ENCODE data around the gene OR5J2.
"Not testable (repeated sequence)": the region's sequence is repeated elsewhere in the genome, so short reads cannot be mapped to it uniquely, and the experiment has no call there.

The OR5J2 gene

DNA sequence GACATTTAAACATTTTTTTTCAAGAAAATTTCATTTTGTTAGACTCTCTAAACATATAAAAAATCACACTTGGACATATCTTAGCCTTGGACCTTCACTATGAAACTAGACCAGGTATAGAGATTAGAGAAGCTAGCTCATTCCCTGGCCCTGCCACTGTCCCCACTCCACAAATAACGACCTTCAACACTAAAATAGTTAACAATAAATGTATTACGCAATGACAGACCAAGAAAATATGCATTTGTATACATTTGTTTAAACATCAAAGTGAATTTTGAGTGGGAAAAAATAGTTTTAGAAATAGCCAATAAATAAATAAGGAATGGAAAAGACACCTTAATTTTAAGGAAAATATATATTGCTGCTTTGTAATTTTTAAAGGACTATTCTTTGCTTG, 20.9 kb downstream of the OR5J2 start:
- Histone ChIP-seq H3K9ac (ENCODE audit: low read depth, low read length) (no peak overlapping the region), H3K27me3 (ENCODE audit: control insufficient read depth, insufficient read depth, low read length) (no peaks in the 10 kb centered on the region), H3K4me3 (ENCODE audit: low read depth, low read length) (no peak overlapping the region), H3K4me1 (ENCODE audit: control insufficient read depth, insufficient read depth, low read length) (no peaks in the 10 kb centered on the region), H3K27ac (ENCODE audit: low read depth, low read length) (no peak overlapping the region), H3K9me3 (ENCODE audit: control insufficient read depth, insufficient read depth, low read length) (no peaks in the 10 kb centered on the region), H3K36me3 (ENCODE audit: control insufficient read depth, insufficient read depth, low read length) (no peaks in the 10 kb centered on the region)

DNA sequence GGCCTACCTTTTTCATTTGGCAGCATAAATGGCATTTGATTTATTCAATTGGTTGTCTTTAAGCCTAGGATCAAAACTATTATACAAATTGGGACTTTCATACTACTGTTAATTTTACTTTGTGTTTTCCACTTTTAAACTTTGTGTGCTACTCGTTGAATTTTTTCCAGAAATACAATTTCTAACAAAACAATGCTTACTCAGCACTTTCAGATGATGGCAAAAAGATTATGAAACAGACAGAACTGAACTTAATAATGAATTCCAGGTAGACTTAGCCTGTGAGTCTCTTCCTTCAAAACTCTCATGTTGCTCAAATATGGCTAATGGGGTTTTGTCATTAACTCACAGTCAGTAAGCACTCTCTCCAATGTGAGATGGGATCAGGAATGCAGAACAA, 31.4 kb downstream of the OR5J2 start:
- no peak overlapping the region for H3K9ac ChIP-seq (ENCODE audit: low read depth, low read length)
- H3K4me1 ChIP-seq (ENCODE audit: control insufficient read depth, insufficient read depth, low read length) = no peaks in the 10 kb centered on the region
- H3K27ac ChIP-seq (ENCODE audit: low read depth, low read length) = no peak overlapping the region
- no peak overlapping the region for H3K4me3 ChIP-seq (ENCODE audit: low read depth, low read length)
- no peaks in the 10 kb centered on the region for H3K36me3 ChIP-seq (ENCODE audit: control insufficient read depth, insufficient read depth, low read length)
- H3K27me3 ChIP-seq (ENCODE audit: control insufficient read depth, insufficient read depth, low read length) = no peaks in the 10 kb centered on the region
- no peaks in the 10 kb centered on the region; the same call in 1 of the 2 replicates for H3K9me3 ChIP-seq (ENCODE audit: control insufficient read depth, insufficient read depth, low read length)

DNA sequence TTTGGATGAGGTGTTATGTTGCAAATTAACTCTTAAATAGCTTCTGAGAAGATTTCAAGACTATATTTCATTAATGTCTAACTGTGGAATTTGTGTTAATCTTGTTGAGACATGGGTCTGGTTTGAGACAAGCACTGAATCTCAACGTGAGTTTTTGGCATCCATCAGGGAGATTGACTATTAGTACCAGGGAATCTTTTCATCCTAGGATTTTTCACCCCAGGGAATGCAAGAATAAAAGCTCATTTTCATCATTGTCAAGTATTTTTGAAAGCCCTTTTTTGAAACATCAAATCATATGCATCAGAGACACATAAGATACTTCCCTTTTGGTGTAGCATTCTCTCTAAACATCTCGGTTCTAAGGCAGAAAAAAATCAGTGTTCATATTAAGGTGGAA, 38.1 kb downstream of the OR5J2 start:
- Histone ChIP-seq H3K27me3 (ENCODE audit: control insufficient read depth, insufficient read depth, low read length) (no peaks in the 10 kb centered on the region), H3K4me1 (ENCODE audit: control insufficient read depth, insufficient read depth, low read length) (no peaks in the 10 kb centered on the region), H3K27ac (ENCODE audit: low read depth, low read length) (no peak overlapping the region), H3K36me3 (ENCODE audit: control insufficient read depth, insufficient read depth, low read length) (no peaks in the 10 kb centered on the region), H3K9me3 (ENCODE audit: control insufficient read depth, insufficient read depth, low read length) (peaks cover 12% of the 10 kb centered on the region; the same call in 1 of the 2 replicates), H3K9ac (ENCODE audit: low read depth, low read length) (no peak overlapping the region), H3K4me3 (ENCODE audit: low read depth, low read length) (no peak overlapping the region)

DNA sequence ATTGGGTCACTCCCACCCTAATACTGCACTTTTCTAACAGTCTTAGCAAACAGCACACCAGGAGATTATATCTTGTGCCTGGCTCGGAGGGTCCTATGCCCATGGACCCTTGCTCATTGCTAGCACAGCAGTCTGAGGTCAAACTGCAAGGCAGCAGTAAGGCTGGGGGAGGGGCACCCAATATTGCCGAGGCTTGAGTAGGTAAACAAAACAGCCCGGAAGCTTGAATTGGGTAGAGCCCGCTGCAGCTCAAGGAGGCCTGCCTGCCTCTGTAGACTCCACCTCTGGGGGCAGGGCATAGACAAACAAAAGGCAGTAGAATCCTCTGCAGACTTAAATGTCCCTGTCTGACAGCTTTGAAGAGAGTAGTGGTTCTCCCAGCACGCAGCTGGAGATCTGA, 43.3 kb downstream of the OR5J2 start:
- peaks cover 14% of the 10 kb centered on the region; the same call in 1 of the 2 replicates for H3K9me3 ChIP-seq (ENCODE audit: control insufficient read depth, insufficient read depth, low read length)
- H3K4me1 ChIP-seq (ENCODE audit: control insufficient read depth, insufficient read depth, low read length); H3K36me3 ChIP-seq (ENCODE audit: control insufficient read depth, insufficient read depth, low read length); H3K27me3 ChIP-seq (ENCODE audit: control insufficient read depth, insufficient read depth, low read length); H3K27ac ChIP-seq (ENCODE audit: low read depth, low read length); H3K9ac ChIP-seq (ENCODE audit: low read depth, low read length); H3K4me3 ChIP-seq (ENCODE audit: low read depth, low read length): not testable (repeated sequence)

Measured in HUES48 (cell line).